Bronchial epithelial cell (primary cell): ENCODE results near the gene NEK5. TPM values are rescaled to one million over a fixed set of nuclear protein-coding genes. Genes with fewer than 3 reads are reported as not detected.
"Not testable (repeated sequence)": the region's sequence is repeated elsewhere in the genome, so short reads cannot be mapped to it uniquely, and the experiment has no call there.

Experiments
- DNase-seq: peaks from one replicate; pipeline ENCODE4 v3.0.0-alpha.2; 2010; ENCODE audit warnings: low read depth
- FAIRE-seq: peaks from 2 replicates; lab custom pipeline; 2011; peaks lifted over from hg19 to GRCh38; lab: Jason Lieb, UNC
- H3K27me3 ChIP-seq: 2 replicates; pipeline ENCODE4 v1.5.1; 2011; ENCODE audit warnings: low read length; ENCODE audit not compliant: control insufficient read depth, insufficient read depth
- H3K36me3 ChIP-seq: 2 replicates; pipeline ENCODE4 v1.5.1; 2011; ENCODE audit warnings: low read length; ENCODE audit not compliant: control insufficient read depth, insufficient read depth
- H3K4me3 ChIP-seq: 2 replicates; pipeline ENCODE4 v1.5.1; 2011; ENCODE audit warnings: mild to moderate bottlenecking, low read depth, low read length, control low read depth
- total RNA-seq: library from RNA; depleted of rRNA; stranded (reverse); fragments of >200 nt; gene quantifications from 2 replicates; pipeline ENCODE4 v1.2.1, GENCODE V29; 2014
- TF ChIP-seq, protein P1 (sequence below): IDR thresholded peaks from 2 replicates; pipeline ENCODE4 v1.5.1; 2011; ENCODE audit warnings: mild to moderate bottlenecking, moderate library complexity, low read length, control low read depth, inconsistent platforms; ENCODE audit not compliant: insufficient read depth, severe bottlenecking

Gene NEK5
- total RNA-seq, 1 donor from 2014 or later, result 0.26 TPM

DNA sequence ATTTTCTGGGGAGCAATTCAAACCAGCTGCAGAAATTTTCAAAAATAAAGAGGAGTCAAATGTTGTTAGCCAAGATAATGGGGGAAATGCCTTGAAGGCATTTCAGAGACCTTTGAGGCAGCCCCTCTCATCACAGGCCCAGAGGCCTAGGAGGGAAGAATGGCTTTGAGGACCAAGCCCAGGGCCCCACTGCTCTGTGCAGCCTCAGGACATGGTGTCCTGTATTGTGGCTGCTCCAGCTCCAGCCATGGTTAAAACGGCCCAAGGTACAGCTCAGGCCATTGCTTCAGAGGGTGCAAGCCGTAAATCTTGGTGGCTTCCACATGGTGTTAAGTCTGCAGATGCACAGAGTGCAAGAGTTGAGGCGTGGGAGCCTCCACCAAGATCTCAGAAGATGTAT lies 32.1 kb downstream of the NEK5 start:
- Histone ChIP-seq H3K4me3 (no peak overlapping the region), H3K27me3 (no peaks in the 10 kb centered on the region), H3K36me3 (no peaks in the 10 kb centered on the region)
- FAIRE-seq, result no peak
- no peak for DNase-seq
- TF ChIP-seq, protein P1, sequence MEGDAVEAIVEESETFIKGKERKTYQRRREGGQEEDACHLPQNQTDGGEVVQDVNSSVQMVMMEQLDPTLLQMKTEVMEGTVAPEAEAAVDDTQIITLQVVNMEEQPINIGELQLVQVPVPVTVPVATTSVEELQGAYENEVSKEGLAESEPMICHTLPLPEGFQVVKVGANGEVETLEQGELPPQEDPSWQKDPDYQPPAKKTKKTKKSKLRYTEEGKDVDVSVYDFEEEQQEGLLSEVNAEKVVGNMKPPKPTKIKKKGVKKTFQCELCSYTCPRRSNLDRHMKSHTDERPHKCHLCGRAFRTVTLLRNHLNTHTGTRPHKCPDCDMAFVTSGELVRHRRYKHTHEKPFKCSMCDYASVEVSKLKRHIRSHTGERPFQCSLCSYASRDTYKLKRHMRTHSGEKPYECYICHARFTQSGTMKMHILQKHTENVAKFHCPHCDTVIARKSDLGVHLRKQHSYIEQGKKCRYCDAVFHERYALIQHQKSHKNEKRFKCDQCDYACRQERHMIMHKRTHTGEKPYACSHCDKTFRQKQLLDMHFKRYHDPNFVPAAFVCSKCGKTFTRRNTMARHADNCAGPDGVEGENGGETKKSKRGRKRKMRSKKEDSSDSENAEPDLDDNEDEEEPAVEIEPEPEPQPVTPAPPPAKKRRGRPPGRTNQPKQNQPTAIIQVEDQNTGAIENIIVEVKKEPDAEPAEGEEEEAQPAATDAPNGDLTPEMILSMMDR, result no peak

DNA sequence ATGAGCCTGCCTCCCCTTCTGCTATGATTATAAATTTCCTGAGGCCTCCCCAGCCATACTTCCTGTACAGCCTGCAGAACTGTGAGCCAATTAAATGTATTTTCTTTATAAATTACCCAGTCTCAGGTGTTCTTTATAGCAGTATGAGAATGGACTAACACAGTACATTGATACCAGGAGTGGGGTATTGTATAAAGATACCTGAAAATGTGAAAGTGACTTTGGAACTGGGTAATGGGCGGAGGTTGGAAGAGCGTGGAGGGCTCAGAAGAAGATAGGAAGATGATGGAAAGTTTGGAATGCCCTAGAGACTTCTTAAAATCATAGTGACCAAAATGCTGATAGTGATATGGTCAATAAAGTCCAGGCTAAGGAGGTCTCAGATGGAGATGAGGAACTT lies 32.8 kb downstream of the NEK5 start:
- FAIRE-seq, result no peak
- TF ChIP-seq, protein P1, result no peak
- DNase-seq, result no peak

DNA sequence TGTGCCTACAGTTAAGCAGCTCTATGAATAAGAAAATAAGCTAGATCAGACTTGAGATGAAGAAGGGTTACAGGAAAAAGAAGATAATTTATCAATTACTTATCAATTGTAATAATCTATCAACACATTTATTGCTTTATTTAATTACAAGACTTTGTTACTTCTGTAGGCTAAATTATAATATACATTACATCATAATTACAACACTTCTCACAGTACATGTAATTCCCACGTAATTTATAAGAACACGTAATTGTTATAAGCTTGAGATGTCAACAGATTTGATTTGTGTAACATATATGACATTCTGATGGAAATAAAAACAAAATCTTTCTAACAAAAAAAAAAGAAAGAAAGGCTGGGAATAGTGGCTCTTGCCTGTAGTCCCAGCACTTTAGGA lies 36.8 kb downstream of the NEK5 start:
- Histone ChIP-seq H3K27me3 (no peaks in the 10 kb centered on the region), H3K4me3 (no peak overlapping the region), H3K36me3 (no peaks in the 10 kb centered on the region)
- FAIRE-seq, result no peak
- no peak for DNase-seq
- TF ChIP-seq, protein P1, result no peak

More for the DNA sequence above, 32.8 kb downstream of the NEK5 start:
- Histone ChIP-seq H3K36me3 (no peaks in the 10 kb centered on the region), H3K27me3 (no peaks in the 10 kb centered on the region), H3K4me3 (no peak overlapping the region)

DNA sequence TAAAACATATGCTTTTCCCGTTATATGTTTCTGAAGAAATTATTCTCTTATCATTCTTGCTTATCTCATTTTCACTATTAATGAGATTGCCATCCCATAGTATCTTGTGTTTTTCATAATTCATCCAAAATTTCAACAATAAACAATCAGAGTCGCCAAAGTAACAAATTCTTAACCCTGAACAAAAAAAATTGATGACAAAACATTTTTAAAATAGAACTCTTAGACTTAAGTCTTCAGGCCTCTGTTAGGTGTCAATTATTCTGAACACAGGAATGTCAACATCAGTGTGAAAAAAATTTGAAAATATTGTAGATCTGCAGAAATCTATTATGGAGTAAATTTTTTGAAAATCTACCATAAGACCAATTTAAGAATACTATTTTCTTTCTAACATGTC lies 37.4 kb downstream of the NEK5 start:
- TF ChIP-seq, protein P1, result no peak
- no peak for FAIRE-seq

DNA sequence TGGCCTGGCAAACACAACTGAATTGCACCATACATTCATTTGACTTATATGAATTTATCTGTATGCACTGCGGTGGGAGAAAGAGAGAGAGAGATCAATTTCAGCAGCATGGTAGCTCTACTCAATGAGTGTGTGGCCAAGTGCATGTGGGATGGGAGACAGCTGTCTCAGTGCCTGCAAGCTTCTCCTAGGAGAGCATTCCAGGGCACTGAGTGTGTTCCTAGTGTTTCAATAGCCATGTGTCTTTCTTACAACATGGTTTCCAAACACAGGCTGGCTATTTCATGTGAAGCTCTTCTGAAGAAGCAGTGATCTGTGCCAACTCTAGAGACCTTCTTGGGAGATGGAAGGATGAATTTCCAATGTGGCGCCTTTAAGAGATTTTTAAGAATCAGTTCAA lies 43.5 kb downstream of the NEK5 start:
- Histone ChIP-seq H3K27me3 (no peaks in the 10 kb centered on the region), H3K4me3 (no peak overlapping the region), H3K36me3 (no peaks in the 10 kb centered on the region)
- FAIRE-seq (no peak), DNase-seq (peak; percentile 68)
- TF ChIP-seq, protein P1, result no peak

More for the DNA sequence above, 37.4 kb downstream of the NEK5 start:
- Histone ChIP-seq H3K4me3 (no peak overlapping the region), H3K36me3 (no peaks in the 10 kb centered on the region), H3K27me3 (no peaks in the 10 kb centered on the region)
- no peak for DNase-seq

DNA sequence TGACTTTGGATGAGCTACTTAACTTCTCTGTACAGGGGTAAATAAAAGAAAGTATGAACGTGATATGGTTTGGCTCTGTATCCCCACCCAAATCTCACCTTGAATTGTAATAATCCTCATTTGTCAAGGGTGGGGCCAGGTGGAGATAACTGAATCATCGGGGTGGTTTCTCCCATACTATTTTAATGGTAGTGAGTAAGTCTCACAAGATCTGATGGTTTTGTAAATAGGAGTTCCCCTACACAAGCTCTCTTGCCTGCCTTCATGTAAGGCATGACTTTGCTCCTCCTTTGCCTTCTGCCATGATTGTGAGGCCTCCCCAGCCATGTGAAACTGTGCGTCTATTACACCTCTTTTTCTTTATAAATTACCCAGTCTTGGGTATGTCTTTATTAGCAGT lies 43.9 kb downstream of the NEK5 start:
- H3K4me3 ChIP-seq, H3K36me3 ChIP-seq, H3K27me3 ChIP-seq, FAIRE-seq: not testable (repeated sequence)
- DNase-seq, result peak; percentile 58
